Bronchial epithelial cell (primary cell): ENCODE results near the gene KRTAP7-1. TPM values are rescaled to one million over a fixed set of nuclear protein-coding genes. Genes with fewer than 3 reads are reported as not detected.

Source experiments
- DNase-seq: peaks from one replicate; pipeline ENCODE4 v3.0.0-alpha.2; 2010; ENCODE audit warnings: low read depth
- FAIRE-seq: peaks from 2 replicates; lab custom pipeline; 2011; peaks lifted over from hg19 to GRCh38; lab: Jason Lieb, UNC
- H3K27me3 ChIP-seq: 2 replicates; pipeline ENCODE4 v1.5.1; 2011; ENCODE audit warnings: low read length; ENCODE audit not compliant: control insufficient read depth, insufficient read depth
- H3K36me3 ChIP-seq: 2 replicates; pipeline ENCODE4 v1.5.1; 2011; ENCODE audit warnings: low read length; ENCODE audit not compliant: control insufficient read depth, insufficient read depth
- H3K4me3 ChIP-seq: 2 replicates; pipeline ENCODE4 v1.5.1; 2011; ENCODE audit warnings: mild to moderate bottlenecking, low read depth, low read length, control low read depth
- CTCF ChIP-seq: IDR thresholded peaks from 2 replicates; pipeline ENCODE4 v1.5.1; 2011; ENCODE audit warnings: mild to moderate bottlenecking, moderate library complexity, low read length, control low read depth, inconsistent platforms; ENCODE audit not compliant: insufficient read depth, severe bottlenecking
- total RNA-seq: library from RNA; depleted of rRNA; stranded (reverse); fragments of >200 nt; gene quantifications from 2 replicates; pipeline ENCODE4 v1.2.1, GENCODE V29; 2014

KRTAP7-1 gene
- not detected in 2 replicates for total RNA-seq

- FAIRE-seq, result no peak
- no peak for DNase-seq
- Histone ChIP-seq H3K27me3 (no peaks in the 10 kb centered on the region), H3K4me3 (no peak within 1 kb of the TSS), H3K36me3 (no peaks in the 10 kb centered on the region)
- TF ChIP-seq CTCF, result no peak
Observed at GRCh38 chr21:30829659-30830058, at the start of gene KRTAP7-1. TSS of gene KRTAP7-1 (minus strand) at chr21:30829759. CDS start at chr21:30829698, 61 bp downstream.

GRCh38 chr21:30874526-30874925 lies 45.0 kb upstream of the KRTAP7-1 start:
- no peak overlapping the region for H3K4me3 ChIP-seq
- no peaks in the 10 kb centered on the region for H3K36me3 ChIP-seq
- no peak for FAIRE-seq
- no peak for DNase-seq
- no peak for TF ChIP-seq CTCF
- H3K27me3 ChIP-seq, result no peaks in the 10 kb centered on the region

- H3K27me3 ChIP-seq, result no peaks in the 10 kb centered on the region
- FAIRE-seq (no peak), DNase-seq (no peak)
- no peaks in the 10 kb centered on the region for H3K36me3 ChIP-seq
- H3K4me3 ChIP-seq, result no peak overlapping the region
- TF ChIP-seq CTCF, result no peak
Observed at GRCh38 chr21:30847627-30848500, 18.3 kb upstream of the KRTAP7-1 start.

- FAIRE-seq (no peak), DNase-seq (no peak)
- Histone ChIP-seq H3K27me3 (no peaks in the 10 kb centered on the region), H3K36me3 (no peaks in the 10 kb centered on the region), H3K4me3 (no peak overlapping the region)
- no peak for TF ChIP-seq CTCF
Observed at GRCh38 chr21:30842990-30843389, 13.4 kb upstream of the KRTAP7-1 start.

- DNase-seq, result peak; percentile 35
- FAIRE-seq, result no peak
- Histone ChIP-seq H3K36me3 (no peaks in the 10 kb centered on the region), H3K4me3 (no peak overlapping the region), H3K27me3 (no peaks in the 10 kb centered on the region)
- TF ChIP-seq CTCF, result peak; percentile 46
Observed at GRCh38 chr21:30839304-30839703, 9.7 kb upstream of the KRTAP7-1 start.

- no peak for DNase-seq
- H3K4me3 ChIP-seq, result no peak overlapping the region
- TF ChIP-seq CTCF, result no peak
- no peaks in the 10 kb centered on the region for H3K27me3 ChIP-seq
- no peaks in the 10 kb centered on the region for H3K36me3 ChIP-seq
- no peak for FAIRE-seq
Observed at GRCh38 chr21:30838536-30838935, 9.0 kb upstream of the KRTAP7-1 start.
